Measurements from ENCODE around the gene S100G.

GRCh38 chrX:16635596-16635995, 14.4 kb upstream of the S100G start:
- TF ChIP-seq CTCF (IDR thresholded peaks at IDR 0.05) = no peak
- TF ChIP-seq POLR2A (IDR thresholded peaks at IDR 0.05) = no peak
- TF ChIP-seq EP300 (IDR thresholded peaks at IDR 0.05) = no peak
- no peak for TF ChIP-seq POLR2AphosphoS5 (IDR thresholded peaks at IDR 0.05)

Data from sigmoid colon (tissue), 4 donors.